Measurements from ENCODE around the gene CREB3L2.
A peak's percentile ranks its signal among the peaks of the same experiment; 100 is the strongest.
"Not testable (repeated sequence)": the region's sequence is repeated elsewhere in the genome, so short reads cannot be mapped to it uniquely, and the experiment has no call there.

Gene CREB3L2

GRCh38 chr7:138001529-138002095 is at the start of gene CREB3L2:
Gene CREB3L2 (minus strand): TSS chr7:138002086. CDS start chr7:138001705, 381 bp downstream.
- peak; percentile 55 for DNase-seq (ENCODE audit: low spot score)

DNA sequence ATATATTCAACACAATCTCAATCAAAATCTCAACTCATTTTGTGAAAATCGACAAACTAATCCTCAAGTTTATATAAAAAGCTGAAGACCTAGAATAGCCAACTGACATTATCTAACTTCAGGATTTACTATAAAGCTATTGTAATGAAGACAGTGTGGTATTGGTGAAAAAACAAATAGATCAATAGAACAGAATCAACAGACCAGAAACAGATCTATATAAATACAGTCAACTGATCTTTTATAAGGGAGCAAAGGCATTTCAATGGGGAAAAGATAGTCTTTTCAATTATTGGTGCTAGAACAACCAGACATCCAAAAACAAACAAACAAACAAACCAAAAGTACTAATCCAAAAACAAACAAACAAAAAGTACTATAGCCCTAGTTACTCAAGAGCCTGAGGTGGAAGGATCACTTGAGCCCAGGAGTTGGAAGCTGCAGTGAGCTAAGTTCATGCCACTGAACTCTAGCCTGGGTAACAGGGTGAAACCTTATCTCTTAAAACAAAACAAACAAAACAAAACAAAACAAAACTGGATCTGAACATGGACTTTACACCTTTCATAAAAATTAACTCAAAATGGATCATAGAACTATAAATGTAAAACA is 47.7 kb upstream of the CREB3L2 start:
- no peak for DNase-seq (ENCODE audit: low spot score)

GRCh38 chr7:138047907-138048306 is 46.0 kb upstream of the CREB3L2 start:
- DNase-seq (ENCODE audit: low spot score): no peak

- no peak for DNase-seq (ENCODE audit: low spot score)
Observed at GRCh38 chr7:138044897-138045296, 43.0 kb upstream of the CREB3L2 start.

- DNase-seq (ENCODE audit: low spot score): not testable (repeated sequence)
Observed at GRCh38 chr7:138040063-138040462, 38.2 kb upstream of the CREB3L2 start.

DNA sequence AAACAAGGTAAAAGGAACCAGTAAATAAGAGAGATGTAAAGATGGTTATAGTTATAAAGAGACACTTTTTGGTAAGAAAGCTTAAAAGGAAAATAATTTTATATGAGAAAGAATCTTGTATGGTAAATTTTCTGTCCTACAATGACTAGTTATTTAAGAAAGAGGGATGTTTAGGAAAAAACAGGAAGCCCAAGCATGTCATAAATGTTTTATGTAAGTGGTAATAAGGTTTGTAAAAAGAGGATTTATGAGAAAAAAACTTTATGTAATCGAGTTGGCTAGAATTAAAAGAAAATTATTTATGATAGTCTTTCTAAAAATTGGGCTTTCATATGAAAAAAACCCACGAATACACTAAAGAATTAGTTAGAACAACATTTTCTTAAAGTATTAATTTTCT is 34.2 kb upstream of the CREB3L2 start:
- DNase-seq (ENCODE audit: low spot score): no peak

DNA sequence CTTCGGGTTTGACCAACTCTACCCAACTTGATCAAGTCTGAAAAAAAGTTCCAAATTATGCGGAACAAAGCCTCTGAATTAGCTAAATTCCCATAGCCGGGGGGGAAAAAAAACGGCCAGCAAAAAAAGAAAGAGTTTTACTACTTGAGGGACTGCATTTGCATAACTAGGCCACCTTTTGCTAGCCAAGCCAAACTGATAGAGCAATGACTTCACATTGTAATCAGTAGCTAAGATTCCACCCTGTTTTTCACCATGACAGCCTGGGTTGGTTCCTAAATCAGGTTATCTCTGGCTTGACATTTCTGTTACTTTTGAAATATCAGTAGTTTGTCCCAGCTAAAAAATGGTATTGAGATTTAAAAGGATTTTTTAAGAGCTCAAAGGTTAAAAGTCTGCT is 31.4 kb upstream of the CREB3L2 start:
- DNase-seq (ENCODE audit: low spot score): no peak

- no peak for DNase-seq (ENCODE audit: low spot score)
Observed at GRCh38 chr7:138032770-138033169, 30.9 kb upstream of the CREB3L2 start.

GRCh38 chr7:138032186-138032585 is 30.3 kb upstream of the CREB3L2 start:
- no peak for DNase-seq (ENCODE audit: low spot score)

DNA sequence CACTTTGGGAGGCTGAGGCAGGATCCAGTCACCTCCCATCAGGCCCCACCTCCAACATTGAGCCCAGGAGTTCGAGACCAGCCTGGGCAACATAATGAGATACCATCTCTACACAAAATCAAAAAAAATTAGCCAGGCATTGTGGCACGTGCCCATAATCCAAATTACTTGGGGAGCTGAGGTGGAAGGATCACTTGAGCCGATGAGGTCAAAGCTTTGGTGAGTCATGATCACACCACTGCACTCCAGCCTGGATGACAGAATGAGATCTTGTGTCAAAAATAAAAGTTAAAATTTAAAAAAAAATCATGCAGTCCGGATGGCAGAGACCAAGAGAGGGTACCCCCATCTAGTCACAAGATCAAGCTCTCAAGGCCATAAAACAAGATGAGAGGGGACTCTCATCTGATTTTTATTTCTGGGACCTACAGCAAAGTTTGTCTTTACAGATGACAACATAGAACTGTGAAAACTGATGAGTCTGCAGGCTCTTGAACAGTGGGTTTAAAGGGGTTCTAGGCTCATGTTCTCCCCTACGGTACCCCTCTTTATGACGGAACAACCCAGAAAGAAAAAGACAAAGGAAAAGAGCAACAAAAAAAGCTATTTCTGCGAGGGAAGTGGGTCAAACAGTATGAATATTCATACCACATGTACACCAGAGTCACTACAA is 28.9 kb upstream of the CREB3L2 start:
- no peak for DNase-seq (ENCODE audit: low spot score)

GRCh38 chr7:138029941-138030340 is 28.1 kb upstream of the CREB3L2 start:
- no peak for DNase-seq (ENCODE audit: low spot score)

DNA sequence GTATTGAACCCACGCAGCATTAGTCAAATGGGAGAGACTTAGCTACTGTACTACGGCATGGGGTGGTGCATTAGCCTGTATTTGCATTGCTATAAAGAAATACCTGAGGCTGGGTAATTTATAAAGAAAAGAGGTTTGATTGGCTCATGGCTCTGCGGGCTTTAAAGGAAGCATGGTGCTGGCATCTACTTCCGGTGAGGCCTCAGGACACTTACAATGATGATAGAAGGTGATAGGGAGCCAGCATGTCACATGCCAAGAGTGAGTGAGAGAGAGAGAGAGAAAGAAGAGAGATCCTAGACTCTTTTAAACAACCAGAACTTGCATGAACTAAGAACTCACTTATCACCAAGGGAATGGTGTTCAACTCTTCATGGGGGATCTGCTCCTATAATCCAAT is 27.2 kb upstream of the CREB3L2 start:
- no peak for DNase-seq (ENCODE audit: low spot score)

DNA sequence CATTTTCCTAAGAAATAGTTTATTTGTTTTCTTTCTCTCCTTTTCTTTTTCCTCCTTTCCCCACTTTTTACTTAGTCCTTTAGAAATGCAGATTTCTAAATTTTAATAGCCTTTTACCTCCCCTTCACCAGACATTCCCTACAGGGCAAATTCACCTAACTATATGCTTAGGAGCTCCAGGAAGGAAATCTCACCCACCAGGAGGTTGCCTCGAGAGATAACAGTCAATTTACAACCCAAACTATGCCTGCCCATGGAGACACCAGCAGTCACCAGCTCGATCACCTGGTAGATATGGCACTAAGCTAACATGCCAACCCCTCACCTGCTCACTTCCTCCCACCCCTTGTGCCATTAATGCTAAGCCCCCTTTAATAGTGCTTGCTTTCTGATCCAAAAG is 25.2 kb upstream of the CREB3L2 start:
- no peak for DNase-seq (ENCODE audit: low spot score)

GRCh38 chr7:138025215-138026186 is 23.6 kb upstream of the CREB3L2 start:
- DNase-seq (ENCODE audit: low spot score): no peak

- no peak for DNase-seq (ENCODE audit: low spot score)
Observed at GRCh38 chr7:138024765-138025164, 22.9 kb upstream of the CREB3L2 start.

- DNase-seq (ENCODE audit: low spot score): no peak
Observed at GRCh38 chr7:138024343-138024691, 22.4 kb upstream of the CREB3L2 start.

DNA sequence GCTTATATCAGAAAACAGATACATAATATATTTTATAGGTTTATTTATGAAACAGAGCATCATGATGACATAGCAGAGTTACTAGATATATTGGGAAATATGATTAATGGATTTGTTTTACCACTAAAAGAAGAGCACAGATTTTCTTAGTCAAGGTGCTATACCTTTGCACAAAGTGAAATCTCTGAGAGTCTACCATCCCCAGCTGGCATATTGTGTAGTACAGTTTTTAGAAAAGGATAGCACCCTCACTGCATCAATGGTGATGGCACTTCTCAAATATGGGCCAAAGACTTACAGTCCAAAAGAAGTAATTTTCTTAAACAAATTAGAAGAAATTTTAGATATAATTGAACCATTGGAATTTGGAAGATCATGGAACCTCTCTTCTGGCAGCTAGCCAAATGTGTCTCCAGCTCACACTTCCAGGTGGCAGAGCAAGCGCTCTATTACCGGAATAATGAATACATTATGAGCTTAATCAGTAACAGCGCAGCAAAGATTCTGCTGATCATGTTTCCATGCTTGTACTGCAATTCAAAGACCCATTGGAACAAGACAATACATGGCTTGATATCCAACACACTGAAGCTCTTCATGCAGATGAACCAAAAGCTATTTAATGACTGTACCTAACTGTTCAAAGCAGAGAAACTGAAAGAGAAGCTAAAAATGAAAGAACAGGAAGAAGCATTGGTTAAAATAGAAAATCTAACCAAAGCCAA is 21.9 kb upstream of the CREB3L2 start:
- no peak for DNase-seq (ENCODE audit: low spot score)

- no peak for DNase-seq (ENCODE audit: low spot score)
Observed at GRCh38 chr7:138021889-138022288, 20.0 kb upstream of the CREB3L2 start.

GRCh38 chr7:138017992-138018391 is 16.1 kb upstream of the CREB3L2 start:
- DNase-seq (ENCODE audit: low spot score): no peak

DNA sequence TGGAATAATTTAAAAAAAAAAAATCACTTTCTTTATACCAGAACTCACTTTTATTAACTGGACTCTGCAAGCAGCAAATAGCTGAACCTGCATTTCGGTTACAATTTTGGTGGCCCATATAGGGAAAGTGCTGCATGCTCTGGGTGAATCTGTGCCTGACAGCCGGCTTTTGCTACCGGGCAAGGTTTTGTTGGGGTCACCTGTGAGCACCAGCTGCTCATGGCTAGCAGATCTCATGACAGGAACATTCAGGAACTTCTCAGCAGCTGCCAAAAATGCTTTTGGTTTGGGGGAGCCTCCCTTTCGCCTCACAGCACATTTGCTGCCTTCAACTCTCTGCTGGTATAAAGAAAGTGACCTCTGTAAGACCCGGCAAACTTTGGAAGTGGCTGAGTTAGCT is 13.2 kb upstream of the CREB3L2 start:
- DNase-seq (ENCODE audit: low spot score): no peak

GRCh38 chr7:138014686-138015085 is 12.8 kb upstream of the CREB3L2 start:
- no peak for DNase-seq (ENCODE audit: low spot score)

DNA sequence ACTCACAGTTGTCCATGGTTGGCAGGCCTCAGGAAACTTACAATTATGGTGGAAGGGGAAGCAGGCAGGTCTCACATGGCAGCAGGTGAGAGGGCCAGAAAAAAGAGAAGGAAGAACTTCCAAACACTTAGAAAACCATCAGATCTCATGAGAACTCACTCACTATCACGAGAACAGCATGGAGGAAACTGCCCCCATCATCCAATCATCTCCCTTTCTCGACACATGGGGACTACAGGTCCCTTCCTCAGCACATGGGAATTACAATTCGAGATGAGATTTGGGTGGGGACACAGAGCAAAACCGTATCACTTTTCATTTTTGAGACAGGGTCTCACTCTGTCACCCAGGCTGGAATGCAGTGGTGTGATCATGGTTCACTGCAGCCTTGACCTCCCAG is 12.3 kb upstream of the CREB3L2 start:
- DNase-seq (ENCODE audit: low spot score): not testable (repeated sequence)
